ENCODE data around the gene ENOSF1.
"Not testable (repeated sequence)": the region's sequence is repeated elsewhere in the genome, so short reads cannot be mapped to it uniquely, and the experiment has no call there.

The ENOSF1 gene, protein sequence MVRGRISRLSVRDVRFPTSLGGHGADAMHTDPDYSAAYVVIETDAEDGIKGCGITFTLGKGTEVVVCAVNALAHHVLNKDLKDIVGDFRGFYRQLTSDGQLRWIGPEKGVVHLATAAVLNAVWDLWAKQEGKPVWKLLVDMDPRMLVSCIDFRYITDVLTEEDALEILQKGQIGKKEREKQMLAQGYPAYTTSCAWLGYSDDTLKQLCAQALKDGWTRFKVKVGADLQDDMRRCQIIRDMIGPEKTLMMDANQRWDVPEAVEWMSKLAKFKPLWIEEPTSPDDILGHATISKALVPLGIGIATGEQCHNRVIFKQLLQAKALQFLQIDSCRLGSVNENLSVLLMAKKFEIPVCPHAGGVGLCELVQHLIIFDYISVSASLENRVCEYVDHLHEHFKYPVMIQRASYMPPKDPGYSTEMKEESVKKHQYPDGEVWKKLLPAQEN

DNA sequence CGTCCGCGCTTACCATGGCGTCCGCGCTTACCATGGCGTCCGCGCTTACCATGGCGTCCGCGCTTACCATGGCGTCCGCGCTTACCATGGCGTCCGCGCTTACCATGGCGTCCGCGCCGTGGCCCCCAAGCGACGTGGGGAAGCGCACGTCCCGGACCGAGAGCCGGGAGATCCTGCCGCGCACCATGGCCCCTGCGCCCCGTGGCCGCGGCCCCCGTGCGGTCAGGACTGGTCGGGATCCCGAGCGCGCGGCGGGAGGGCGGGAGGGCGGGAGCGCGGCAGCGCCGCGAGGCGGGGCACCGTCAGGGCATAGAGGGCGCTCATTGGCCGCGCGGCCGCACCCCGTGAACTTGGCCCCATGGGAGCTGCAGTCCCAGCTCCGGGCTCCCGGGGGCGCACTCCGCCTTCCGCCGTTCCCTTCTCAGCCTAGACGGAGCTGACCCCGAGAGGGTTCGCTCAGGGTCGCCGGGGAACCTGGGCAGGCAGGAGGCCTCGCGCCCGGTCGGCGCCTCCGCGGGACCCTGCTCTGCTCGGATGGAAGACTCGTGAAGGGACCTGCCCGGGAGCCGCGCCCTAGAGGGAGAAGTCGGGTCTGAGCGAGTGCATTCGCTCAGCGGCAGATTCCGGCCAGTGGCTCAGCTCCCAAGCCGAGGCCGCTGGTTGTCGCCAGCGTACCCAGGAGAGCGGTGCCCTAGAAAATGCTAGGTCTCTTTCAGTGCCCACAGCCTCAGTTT, at the start of gene ENOSF1:
Gene ENOSF1, minus strand, starts transcription at position 230 of the 734 bp plus-strand sequence. Its CDS starts 43 bp downstream, at position 187.
- Histone ChIP-seq H3K9ac (ENCODE audit: insufficient read length) (no peak within 1 kb of the TSS), H3K4me3 (peak within 1 kb of the TSS; percentile 62), H3K36me3 (ENCODE audit: insufficient read depth, low read length) (no peaks in the 10 kb centered on the region), H3K27ac (no peak within 1 kb of the TSS), H3K9me3 (ENCODE audit: low read depth, low read length) (no peaks in the 10 kb centered on the region)
- TF ChIP-seq EZH2 (IDR thresholded peaks at IDR 0.05): no peak
- no peak for TF ChIP-seq FOXP2 (optimal IDR thresholded peaks at IDR 0.05; ENCODE audit: control extremely low read depth, extremely low read length, insufficient read depth)
- no peak for TF ChIP-seq POLR2AphosphoS5 (IDR thresholded peaks at IDR 0.05; ENCODE audit: borderline replicate concordance, low read depth, low read length)
- no peak for DNase-seq (ENCODE audit: low read depth, low spot score)

DNA sequence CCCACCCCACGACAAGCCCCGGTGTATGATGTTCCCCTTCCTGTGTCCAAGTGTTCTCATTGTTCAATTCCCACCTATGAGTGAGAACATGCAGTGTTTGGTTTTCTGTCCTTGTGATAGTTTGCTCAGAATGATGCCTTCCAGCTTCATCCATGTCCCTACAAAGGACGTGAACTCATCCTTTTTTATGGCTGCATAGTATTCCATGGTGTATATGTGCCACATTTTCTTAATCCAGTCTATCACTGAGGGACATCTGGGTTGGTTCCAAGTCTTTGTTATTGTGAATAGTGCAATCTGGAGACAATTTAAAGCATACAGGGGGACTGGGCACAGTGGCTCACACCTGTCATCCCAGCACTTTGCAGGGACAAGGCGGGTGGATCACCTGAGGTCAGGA, 47.4 kb upstream of the ENOSF1 start:
- H3K9ac ChIP-seq (ENCODE audit: insufficient read length); H3K27ac ChIP-seq; H3K4me3 ChIP-seq; DNase-seq (ENCODE audit: low read depth, low spot score); H3K9me3 ChIP-seq (ENCODE audit: low read depth, low read length); H3K36me3 ChIP-seq (ENCODE audit: insufficient read depth, low read length): not testable (repeated sequence)

DNA sequence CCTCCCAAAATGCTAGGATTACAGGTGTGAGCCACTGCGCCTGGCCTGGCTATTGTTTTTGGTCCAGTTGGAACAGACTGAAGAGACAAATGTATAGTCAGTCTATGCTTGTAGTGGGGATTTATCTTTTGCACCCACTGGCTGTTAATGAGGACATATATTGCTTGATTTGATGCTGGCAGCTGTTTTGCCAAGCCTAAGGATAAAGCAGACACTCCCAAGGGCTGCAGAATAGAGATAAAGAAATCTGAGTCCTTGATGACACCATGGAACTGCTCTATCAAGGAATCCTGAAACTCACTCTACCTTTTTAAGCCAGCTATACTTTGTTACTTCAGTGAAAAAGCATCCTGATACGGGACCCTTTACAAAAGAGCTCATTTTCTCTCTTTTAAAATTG, 43.1 kb upstream of the ENOSF1 start:
- H3K27ac ChIP-seq: no peak overlapping the region
- H3K36me3 ChIP-seq (ENCODE audit: insufficient read depth, low read length): peaks cover 8% of the 10 kb centered on the region; the same call in 1 of the 2 replicates
- H3K9me3 ChIP-seq (ENCODE audit: low read depth, low read length): no peaks in the 10 kb centered on the region
- H3K4me3 ChIP-seq: no peak overlapping the region
- no peak for DNase-seq (ENCODE audit: low read depth, low spot score)
- no peak for TF ChIP-seq EZH2 (IDR thresholded peaks at IDR 0.05)
- TF ChIP-seq FOXP2 (optimal IDR thresholded peaks at IDR 0.05; ENCODE audit: control extremely low read depth, extremely low read length, insufficient read depth): no peak
- no peak for TF ChIP-seq POLR2AphosphoS5 (IDR thresholded peaks at IDR 0.05; ENCODE audit: borderline replicate concordance, low read depth, low read length)
- H3K9ac ChIP-seq (ENCODE audit: insufficient read length): no peak overlapping the region

- H3K9ac ChIP-seq (ENCODE audit: insufficient read length): no peak overlapping the region
- no peak for DNase-seq (ENCODE audit: low read depth, low spot score)
- H3K36me3 ChIP-seq (ENCODE audit: insufficient read depth, low read length): peaks cover 14% of the 10 kb centered on the region; the same call in 1 of the 2 replicates
- H3K9me3 ChIP-seq (ENCODE audit: low read depth, low read length): no peaks in the 10 kb centered on the region
- TF ChIP-seq EZH2 (IDR thresholded peaks at IDR 0.05) (no peak), FOXP2 (optimal IDR thresholded peaks at IDR 0.05; ENCODE audit: control extremely low read depth, extremely low read length, insufficient read depth) (no peak)
- no peak overlapping the region for H3K4me3 ChIP-seq
- H3K27ac ChIP-seq: no peak overlapping the region
These were observed 42.2 kb upstream of the ENOSF1 start for GRCh38 chr18:754656-755055.

GRCh38 chr18:750456-750855, 38.0 kb upstream of the ENOSF1 start:
- DNase-seq (ENCODE audit: low read depth, low spot score): no peak
- no peaks in the 10 kb centered on the region for H3K9me3 ChIP-seq (ENCODE audit: low read depth, low read length)
- no peak overlapping the region for H3K27ac ChIP-seq
- no peak overlapping the region for H3K9ac ChIP-seq (ENCODE audit: insufficient read length)
- TF ChIP-seq FOXP2 (optimal IDR thresholded peaks at IDR 0.05; ENCODE audit: control extremely low read depth, extremely low read length, insufficient read depth) (no peak), EZH2 (IDR thresholded peaks at IDR 0.05) (no peak), POLR2AphosphoS5 (IDR thresholded peaks at IDR 0.05; ENCODE audit: borderline replicate concordance, low read depth, low read length) (no peak)
- H3K4me3 ChIP-seq: no peak overlapping the region
- peaks cover 14% of the 10 kb centered on the region; the same call in 1 of the 2 replicates for H3K36me3 ChIP-seq (ENCODE audit: insufficient read depth, low read length)

DNA sequence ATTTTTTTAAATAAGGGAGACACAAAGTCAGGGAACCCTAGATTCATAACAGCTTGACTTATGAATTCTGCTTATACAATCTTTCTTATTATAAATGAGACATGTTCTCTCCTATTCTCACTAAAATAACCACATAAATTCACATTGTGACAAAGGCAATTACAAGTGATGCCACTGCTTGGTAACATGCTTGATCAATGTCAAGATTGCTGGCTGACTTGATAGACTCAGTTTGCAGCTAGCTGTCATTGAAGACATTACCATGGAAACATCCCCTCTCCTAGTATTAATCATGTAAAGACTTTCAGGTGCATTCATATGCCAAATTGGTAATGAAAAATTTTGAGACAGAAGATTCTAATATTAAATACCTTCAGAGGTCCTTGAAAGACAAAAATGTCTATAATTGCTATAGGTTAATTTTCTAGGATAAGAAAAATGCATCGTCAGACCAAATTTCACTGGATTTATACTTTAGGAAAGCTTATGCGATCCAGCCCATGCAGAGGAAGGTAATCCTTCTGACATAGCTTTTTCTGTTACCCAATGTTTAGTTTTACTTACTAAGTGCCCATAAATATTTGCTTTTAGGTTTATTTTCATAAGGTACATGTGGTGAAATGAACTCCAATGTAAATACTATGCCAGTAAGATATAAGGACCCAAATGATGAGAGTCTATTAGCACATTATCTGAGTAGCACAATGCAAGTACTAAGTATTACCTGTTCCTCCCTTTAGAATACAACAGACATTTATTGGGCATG, 32.6 kb upstream of the ENOSF1 start:
- H3K9ac ChIP-seq (ENCODE audit: insufficient read length): no peak overlapping the region
- H3K27ac ChIP-seq: no peak overlapping the region
- DNase-seq (ENCODE audit: low read depth, low spot score): no peak
- no peaks in the 10 kb centered on the region for H3K9me3 ChIP-seq (ENCODE audit: low read depth, low read length)
- no peak overlapping the region for H3K4me3 ChIP-seq
- no peak for TF ChIP-seq EZH2 (IDR thresholded peaks at IDR 0.05)
- TF ChIP-seq POLR2AphosphoS5 (IDR thresholded peaks at IDR 0.05; ENCODE audit: borderline replicate concordance, low read depth, low read length): no peak
- TF ChIP-seq FOXP2 (optimal IDR thresholded peaks at IDR 0.05; ENCODE audit: control extremely low read depth, extremely low read length, insufficient read depth): no peak
- H3K36me3 ChIP-seq (ENCODE audit: insufficient read depth, low read length): peaks cover 14% of the 10 kb centered on the region

GRCh38 chr18:741931-742512, 29.6 kb upstream of the ENOSF1 start:
- H3K36me3 ChIP-seq (ENCODE audit: insufficient read depth, low read length): peaks cover 13% of the 10 kb centered on the region
- H3K9ac ChIP-seq (ENCODE audit: insufficient read length): no peak overlapping the region

GRCh38 chr18:732371-732770, 19.9 kb upstream of the ENOSF1 start:
- DNase-seq (ENCODE audit: low read depth, low spot score): no peak
- no peaks in the 10 kb centered on the region for H3K9me3 ChIP-seq (ENCODE audit: low read depth, low read length)
- no peak overlapping the region for H3K27ac ChIP-seq
- peaks cover 12% of the 10 kb centered on the region; the same call in 1 of the 2 replicates for H3K36me3 ChIP-seq (ENCODE audit: insufficient read depth, low read length)
- TF ChIP-seq EZH2 (IDR thresholded peaks at IDR 0.05): no peak
- H3K4me3 ChIP-seq: no peak overlapping the region
- H3K9ac ChIP-seq (ENCODE audit: insufficient read length): no peak overlapping the region

More at GRCh38 chr18:741931-742512, 29.6 kb upstream of the ENOSF1 start:
- peak; percentile 20 for DNase-seq (ENCODE audit: low read depth, low spot score)
- no peak for TF ChIP-seq FOXP2 (optimal IDR thresholded peaks at IDR 0.05; ENCODE audit: control extremely low read depth, extremely low read length, insufficient read depth)
- no peak for TF ChIP-seq POLR2AphosphoS5 (IDR thresholded peaks at IDR 0.05; ENCODE audit: borderline replicate concordance, low read depth, low read length)
- TF ChIP-seq EZH2 (IDR thresholded peaks at IDR 0.05): no peak
- H3K4me3 ChIP-seq: no peak overlapping the region
- H3K27ac ChIP-seq: no peak overlapping the region
- H3K9me3 ChIP-seq (ENCODE audit: low read depth, low read length): no peaks in the 10 kb centered on the region
